ENCODE data around the gene MCF2.
"Not testable (repeated sequence)": the region's sequence is repeated elsewhere in the genome, so short reads cannot be mapped to it uniquely, and the experiment has no call there.

Gene MCF2, protein sequence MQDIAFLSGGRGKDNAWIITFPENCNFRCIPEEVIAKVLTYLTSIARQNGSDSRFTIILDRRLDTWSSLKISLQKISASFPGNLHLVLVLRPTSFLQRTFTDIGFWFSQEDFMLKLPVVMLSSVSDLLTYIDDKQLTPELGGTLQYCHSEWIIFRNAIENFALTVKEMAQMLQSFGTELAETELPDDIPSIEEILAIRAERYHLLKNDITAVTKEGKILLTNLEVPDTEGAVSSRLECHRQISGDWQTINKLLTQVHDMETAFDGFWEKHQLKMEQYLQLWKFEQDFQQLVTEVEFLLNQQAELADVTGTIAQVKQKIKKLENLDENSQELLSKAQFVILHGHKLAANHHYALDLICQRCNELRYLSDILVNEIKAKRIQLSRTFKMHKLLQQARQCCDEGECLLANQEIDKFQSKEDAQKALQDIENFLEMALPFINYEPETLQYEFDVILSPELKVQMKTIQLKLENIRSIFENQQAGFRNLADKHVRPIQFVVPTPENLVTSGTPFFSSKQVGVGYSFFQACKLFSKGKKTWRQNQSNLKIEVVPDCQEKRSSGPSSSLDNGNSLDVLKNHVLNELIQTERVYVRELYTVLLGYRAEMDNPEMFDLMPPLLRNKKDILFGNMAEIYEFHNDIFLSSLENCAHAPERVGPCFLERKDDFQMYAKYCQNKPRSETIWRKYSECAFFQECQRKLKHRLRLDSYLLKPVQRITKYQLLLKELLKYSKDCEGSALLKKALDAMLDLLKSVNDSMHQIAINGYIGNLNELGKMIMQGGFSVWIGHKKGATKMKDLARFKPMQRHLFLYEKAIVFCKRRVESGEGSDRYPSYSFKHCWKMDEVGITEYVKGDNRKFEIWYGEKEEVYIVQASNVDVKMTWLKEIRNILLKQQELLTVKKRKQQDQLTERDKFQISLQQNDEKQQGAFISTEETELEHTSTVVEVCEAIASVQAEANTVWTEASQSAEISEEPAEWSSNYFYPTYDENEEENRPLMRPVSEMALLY

DNA sequence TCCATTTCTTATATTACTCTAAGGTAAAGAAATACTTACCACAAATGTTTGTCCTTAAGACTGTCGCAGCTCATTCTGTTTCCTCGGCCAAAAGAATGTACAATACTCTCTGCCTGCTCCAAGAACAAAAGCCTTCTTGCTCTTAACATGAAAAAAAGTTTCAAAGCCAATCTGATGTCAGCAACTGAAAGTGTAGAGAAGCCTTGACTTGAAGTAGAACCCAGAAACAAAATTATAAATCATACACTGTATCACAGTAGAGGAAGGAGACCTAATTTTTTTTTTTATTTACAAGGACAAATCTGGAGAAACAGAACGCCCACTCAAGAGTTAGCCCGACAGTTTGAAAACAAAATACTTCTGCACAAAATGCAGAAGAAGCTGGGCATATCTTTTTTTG, at the start of gene MCF2:
Gene MCF2 (minus strand): TSS at position 101 of the 400 bp plus-strand sequence. CDS start 56,423 bp downstream, outside the sequence.
- DNase-seq = no peak

DNA sequence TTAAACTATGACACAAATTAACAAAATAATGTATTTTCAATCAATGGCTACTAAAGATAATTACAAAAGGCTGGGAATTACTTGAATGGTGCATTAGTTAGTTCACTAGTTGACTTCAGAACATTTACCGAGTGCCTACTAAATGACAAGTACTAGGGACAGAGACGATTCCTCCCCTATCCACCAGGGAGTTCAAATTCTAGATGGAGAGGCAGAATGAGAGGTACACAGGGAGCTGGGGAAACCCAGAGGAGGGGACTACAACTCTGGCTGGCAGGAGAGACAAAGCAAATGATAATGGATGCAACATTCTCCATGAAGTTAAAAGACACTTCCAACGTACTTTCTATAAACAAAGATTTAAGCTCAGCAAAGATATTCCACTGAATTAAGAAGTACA, 43.1 kb upstream of the MCF2 start:
- no peak for DNase-seq

DNA sequence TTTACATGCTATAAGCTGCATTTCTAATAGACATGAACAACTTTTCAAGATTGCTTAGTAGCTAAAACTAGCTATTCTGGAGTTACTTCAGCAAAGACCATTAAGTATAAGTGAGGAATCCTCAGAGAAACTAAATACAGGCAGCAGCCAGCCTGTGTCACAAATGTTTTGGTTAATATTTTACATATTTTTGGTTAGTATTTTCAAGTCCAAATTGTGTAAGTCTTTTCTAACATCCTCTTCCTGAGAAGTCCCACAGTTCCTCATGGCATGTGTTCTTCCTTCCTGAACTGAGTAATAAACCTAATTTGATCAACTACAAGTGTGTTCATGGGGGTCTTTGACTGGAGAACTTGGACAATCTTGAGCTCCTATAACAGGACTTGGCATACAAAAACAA, 42.4 kb upstream of the MCF2 start:
- DNase-seq = no peak

DNA sequence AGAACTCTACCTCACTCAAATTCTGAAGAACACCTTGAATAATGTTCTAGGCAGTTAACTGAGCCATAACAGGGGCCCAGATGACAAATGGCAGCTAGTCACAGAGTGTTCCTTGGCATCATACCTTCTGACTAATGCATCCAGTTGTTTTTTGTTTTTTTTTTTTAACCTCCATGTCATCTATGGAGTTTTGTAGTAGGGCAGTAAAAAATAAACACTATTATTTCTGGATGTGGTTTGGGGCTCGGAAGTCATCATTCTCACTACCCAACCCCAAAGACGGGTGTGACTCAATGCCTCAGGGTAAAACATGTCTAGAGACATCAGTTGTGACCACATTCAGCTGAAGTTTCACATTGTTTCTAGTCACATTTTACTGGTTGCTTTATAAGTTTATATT, 31.2 kb upstream of the MCF2 start:
- no peak for DNase-seq

DNA sequence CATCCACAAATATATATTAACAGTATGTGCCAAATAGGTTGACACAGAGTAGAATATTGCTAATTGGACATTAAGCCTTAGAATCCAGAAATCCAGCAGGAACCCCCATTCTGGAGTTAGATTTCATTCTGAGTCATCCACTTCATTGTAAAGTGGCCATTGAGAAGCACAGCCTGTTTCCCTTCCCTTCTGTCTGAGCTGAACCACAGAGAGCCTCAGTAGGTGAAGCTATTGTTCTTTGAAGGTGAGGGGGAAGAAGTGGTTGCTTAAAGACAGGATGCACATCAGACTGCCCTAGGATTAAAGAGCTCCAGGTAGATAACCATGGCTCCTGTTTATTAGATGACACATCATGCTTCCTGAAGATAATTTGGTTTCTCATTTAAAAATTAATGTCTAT, 30.6 kb upstream of the MCF2 start:
- DNase-seq = no peak

DNA sequence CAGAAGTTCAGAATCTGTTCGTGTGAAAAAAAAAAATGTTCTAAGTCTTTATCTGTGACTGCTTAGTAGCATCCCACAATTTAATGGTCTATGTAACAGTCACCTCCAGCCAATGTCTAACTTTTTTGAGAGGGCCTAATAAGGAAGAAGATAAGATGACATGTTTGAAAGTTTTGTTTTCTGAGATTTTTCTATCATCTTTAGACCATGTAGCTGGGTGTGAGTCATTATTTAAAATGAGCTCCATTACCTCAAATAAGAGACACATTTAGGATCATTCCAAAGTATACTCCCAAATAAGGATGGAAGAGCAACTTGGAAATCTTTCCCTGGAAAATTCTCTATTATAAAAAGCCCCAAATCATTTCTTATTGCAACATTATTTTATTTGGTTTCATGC, 28.2 kb upstream of the MCF2 start:
- DNase-seq = no peak

DNA sequence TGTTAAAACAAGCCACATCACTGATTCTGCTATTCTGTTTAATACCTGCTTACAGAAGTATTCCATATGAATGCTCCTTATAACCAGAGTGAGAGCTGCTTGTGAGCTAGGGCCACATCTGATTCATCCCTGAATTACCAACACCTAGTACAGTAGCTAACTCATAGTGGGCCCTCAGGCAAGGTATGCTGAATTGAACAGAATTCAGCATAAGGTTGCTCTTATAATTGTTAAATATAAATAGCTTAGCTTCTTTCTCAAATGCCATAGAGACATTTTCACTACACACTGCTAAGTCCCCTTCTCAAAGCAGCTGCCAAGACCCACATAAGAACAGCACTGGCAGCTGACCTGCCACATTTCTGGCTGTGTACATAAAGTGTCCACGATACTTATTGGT, 27.0 kb upstream of the MCF2 start:
- no peak for DNase-seq

DNA sequence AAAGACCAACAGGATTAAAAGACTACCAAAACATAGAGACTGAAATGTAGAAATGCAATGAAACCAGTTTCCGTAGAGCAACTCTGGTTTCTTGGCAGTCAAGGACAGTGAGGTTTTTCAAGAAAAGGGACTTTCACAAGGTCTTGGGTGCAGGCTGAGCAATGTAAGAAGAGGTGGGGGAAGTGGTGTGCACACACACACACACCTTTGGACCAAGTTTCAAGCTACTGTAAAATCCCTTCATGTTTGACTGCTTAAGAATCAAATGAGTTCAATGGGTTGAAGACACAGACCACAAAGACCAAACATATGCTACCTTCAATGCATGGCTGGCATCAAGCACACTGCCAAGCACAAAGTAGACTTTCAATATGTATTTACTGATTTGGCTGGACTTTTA, 17.8 kb upstream of the MCF2 start:
- no peak for DNase-seq

DNA sequence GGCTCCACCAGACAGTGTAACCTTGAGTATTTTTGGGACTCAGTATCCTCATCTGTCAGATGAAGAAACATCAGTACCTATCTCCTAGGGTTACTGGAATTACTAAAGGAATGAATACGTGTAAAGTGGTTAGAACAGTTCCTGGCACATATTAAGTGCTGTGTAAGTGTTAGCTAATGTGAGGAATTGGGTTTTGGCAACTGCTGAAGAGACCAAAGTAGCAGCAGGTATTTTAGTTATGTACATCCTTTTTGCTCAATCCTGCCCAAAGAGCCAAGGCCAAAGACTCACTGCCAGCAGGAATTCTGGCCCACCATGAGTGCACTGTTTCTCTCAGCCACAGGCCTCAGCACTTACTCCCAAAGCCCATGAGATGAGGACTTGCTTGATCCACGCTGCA, 16.7 kb upstream of the MCF2 start:
- DNase-seq = no peak

DNA sequence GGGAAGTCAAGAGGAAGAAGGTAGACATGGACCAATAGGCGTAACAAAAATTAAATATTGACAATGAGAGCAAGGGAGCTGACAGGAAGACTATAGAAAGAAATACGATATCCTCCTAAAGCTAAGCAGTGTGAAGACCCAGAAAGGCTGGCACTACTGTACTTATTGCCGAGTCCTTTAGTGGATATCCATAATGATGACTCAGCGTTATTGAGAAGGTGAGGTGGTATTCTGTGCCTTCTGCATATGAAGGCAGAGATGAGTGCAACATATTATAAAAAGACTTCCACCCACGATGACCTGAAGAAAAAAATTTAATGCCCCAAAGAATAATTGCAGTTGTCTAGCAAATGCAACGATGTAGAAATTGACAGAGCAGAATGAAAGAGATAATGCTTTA, 13.0 kb upstream of the MCF2 start:
- DNase-seq = no peak

DNA sequence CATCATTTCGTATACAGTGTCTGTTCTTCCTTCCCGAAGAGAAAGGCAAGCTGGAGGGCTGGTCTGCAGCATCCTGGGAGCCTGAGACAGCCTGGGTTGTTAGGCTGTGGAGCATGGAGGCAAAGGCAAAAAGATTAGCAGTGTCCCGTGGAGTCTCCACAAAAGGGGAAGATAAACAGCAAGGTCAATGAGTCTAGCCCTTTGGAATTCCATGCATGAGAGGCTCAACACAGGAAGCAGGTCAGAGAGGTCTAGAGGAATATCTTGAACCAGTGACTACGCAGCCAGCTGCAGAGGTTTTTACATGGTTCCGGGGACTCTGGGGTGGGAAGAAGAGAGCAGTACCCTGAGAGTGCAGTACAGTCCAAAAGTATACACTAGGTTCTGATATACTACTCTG, 12.2 kb upstream of the MCF2 start:
- no peak for DNase-seq

DNA sequence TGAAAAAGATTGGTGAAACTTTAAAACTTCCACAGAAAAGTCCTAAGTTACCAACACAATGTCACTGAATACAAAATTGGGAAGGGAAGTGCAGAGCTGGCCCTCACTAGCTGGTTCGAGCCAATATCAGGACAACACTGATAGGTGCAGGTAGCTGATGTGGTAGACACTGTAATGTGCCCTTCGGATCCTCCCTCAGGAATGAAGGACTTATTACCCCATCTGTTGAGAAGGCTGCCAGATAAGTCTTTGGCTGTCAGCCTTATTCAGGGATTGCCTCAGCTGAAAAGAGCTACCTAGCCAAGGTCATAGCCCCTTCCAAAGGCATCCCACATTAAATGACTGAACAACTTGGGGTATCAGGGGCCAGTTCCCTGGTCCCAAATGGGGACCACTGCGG, 5.3 kb downstream of the MCF2 start:
- no peak for DNase-seq

DNA sequence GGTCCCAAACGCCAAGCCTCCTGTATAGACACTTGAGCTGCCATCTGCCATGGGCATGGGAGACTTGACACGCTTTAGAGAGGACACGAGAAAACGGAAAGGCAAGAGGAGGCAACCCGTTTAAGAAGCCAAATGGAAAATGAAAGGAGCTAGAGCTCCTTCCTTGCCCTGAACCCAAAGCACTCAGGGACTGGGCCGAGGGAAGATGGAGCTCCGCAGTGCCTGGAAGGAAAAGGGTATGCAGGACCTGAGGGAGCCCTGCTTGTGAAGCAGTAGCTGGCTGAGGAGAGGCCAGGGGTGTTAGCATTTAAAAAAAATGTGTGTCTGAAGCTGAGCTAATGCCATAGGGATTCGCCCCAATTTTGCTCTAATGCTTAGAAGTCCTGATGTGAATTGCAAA, 15.1 kb downstream of the MCF2 start:
- no peak for DNase-seq

DNA sequence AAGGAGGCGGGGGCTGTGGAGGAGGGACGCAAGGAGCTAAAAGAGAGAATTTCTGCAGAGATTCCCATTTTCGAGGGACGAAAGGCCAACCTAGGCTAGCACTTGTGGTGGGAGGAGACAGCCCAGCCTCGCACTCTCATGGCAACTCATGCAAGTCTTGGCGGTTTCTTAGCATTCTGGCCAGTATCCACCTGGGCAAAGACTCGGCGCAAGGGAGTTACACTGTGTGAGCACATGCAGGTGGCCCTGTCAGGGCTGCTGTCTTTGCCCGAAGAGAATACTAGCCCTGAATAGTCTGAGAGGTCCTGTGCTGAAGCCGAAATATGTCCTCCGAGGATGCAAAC, 15.5 kb downstream of the MCF2 start:
- DNase-seq = no peak

DNA sequence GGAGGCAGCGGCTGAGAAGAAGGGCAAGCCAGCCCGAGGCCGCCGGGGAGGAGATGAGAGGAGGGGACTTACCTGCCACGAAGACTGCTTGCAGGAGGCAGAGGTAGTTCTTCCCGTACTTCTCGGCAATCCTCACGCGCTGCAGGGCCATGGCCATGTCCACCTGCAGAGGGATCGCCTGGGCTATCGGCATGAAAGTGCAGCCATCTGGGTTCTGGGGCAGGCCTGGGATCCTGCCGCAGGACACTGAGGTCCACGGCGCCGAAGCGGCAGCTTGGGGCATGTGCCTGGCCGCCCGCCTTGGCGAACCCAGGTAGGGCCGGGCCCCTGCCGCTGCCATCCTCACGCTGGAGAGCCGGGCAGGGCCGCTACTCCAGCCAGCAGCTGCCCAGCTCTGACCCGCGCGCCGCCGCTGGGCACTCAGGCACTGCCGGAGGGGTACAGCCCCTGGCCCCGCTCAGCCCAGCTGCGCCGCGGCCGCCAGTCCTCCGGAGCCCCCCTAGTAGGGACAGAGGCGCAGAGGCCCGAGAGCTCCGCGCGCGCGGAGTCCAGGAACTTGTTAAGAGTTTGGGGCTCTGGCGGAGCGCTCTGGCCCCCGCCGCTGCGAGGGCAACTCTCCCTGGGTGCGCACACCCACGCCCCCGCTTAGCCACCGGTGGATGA, 16.0 kb downstream of the MCF2 start:
- no peak for DNase-seq

DNA sequence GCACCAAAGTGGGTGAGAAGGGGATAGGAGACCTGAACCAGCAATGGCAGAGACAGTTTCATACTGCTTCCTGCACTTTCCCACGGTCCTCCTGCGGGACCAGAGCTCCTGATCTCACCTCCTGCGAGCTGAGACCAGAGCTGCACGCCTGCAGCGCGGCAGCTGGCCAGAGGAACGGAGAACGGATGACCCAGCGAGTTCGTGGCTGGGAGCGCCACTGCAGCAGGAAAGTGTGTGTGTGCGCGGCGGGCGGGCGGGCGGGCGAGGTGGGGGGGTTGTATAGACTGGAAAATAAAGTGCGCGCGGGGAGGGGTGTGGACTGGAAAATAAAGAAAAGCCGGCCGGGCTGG, 16.5 kb downstream of the MCF2 start:
- DNase-seq = no peak

DNA sequence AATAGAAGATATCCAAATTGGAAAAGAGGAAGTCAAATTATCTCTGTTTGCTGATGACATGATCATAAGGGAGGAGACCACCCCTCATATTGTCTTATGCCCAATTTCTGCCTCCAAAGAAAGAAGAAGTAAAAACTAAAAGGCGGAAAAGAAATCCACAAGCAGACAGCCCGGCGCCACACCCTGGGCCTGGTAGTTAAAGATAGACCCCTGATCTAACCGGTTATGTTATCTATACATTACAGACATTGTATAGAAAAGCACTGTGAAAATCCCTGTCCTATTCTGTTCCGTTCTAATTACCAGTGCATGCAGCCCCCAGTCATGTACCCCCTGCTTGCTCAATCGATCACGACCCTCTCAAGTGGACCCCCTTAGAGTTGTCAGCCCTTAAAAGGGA, 22.8 kb downstream of the MCF2 start:
- not testable (repeated sequence) for DNase-seq

DNA sequence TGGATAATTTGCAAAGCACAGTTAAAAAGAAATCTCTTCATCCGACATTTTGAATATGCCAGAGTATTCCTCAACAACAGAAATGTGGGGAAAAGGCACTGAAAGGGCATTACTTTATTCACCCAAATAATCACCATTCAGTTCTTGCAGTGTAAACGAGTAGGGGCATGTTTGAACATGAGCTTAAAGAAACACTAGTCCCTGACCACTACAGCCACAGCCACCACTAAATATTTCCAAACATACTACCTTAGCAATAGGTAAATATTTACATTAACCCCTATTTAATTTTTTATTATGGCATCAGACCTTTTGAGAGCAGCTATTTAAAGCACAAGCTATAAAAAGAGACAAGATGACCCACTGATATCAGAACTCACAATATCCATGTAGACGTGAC, 27.6 kb downstream of the MCF2 start:
- no peak for DNase-seq

DNA sequence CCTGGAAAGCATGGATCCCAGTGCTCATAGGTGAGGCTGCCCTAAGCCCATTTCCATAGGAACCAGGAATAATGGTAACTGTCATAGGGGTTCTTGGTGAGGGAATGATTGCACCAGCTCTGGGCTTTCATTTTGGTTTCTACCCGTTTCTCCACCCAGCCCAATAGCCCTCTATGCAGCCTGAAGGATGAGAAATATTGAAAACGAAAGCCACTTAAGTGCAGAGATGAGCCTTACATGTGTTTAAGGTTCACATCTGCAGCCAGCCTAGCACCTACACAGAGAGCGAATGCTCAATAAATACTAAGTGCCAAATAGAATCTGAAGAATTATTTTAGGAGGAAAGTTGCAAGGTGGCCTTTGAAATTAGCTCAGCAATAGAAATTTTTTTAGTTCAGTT, 60.4 kb downstream of the MCF2 start:
- DNase-seq = no peak

DNA sequence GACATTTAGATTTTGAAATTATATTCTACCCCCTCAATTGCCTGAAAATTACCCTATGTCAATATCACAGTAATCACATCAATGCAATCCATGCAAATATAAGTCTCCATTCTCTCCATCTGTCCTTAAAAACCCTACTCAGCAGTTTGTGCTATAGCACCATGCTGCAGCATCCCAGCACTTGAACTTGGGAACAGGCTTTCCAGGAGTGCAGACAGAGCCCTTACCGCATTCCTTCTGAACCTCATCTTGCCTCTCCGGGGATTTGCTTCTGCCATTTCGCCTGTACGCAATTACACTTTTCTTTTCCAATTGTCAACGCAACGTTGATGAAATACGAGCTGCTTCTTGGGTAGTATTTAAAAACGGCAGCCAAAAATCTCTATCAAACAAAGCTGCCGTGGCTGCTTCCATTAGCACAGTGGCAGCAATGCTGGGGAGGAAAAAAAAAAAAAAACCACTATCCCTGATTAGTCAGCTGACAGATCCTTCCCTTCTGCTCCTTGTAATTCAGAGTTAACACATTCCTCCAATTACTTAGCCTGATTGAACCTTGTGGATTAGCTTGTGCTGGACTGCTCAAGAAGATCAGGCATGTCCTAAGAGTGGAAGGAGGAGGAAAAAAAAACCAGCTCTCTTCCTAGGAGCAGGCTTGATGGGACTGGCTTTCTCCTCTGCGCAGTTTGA, 65.6 kb downstream of the MCF2 start:
- DNase-seq = no peak

DNA sequence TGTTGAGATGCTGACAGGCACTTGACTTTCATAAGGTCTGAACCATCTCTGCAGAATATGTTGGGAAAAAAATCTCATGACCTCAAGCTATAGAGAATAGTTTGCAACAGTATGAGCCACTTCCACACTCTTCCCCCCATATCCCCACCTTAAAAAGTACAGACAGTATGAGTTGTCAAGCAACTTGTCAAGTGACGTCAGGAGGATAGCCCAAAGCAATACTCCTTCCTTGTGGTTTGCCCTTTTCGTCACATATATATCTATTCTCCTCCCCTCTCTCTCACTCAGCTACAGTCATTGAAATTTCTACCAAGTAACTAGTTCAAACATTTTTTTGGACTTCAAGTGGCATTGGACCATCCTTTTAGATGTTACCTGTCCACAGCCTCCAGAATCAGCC, 67.7 kb downstream of the MCF2 start:
- DNase-seq = no peak

DNA sequence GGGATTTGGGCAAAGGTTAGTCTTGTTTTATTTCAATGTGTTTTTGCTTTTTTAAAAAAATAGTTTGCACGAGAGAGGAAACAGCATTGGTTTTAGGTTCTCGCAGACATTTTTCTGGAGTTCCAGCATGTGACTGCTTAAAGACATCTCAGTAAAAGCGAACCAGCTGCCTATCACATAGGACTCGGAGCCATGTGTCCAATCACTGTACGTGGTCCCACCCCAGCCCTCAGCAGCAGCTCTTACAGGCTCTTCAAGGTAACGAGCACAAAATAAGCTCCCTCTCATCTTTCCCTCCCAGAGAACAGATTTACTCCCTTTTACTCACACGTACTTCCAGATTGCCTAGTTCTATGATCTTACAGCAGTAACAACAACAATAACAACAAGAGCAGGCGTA, 68.7 kb downstream of the MCF2 start:
- DNase-seq = no peak

DNA sequence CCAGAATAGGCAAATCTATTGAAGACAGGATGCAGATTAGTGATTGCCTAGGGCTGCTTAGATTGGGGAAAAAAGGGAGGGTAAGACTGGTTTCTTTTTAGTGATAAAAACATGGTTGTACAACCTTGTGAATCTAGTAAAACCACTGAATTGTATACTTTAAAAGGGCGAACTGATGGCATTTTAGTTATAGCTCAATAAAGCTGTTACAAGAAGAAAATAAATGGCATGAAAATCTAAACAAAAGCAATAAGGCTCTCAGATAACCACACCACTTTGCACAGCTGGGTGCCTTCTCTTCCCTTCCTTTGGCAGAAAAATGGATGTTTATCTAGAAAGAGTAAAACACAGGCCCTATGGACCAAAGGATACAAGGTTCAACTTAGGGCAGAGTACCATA, 107.9 kb downstream of the MCF2 start:
- DNase-seq = no peak

Measured in NCI-H2171 treated with DMSO at 0.1 percent for 48 hours (cell line).